GM19240 (cell line): ENCODE data around the gene PKP3.
"Not testable (repeated sequence)": the region's sequence is repeated elsewhere in the genome, so short reads cannot be mapped to it uniquely, and the experiment has no call there.

Source experiments
- DNase-seq: peaks from one replicate; pipeline ENCODE4 v3.0.0; 2011; ENCODE audit warnings: low spot score; ENCODE audit not compliant: insufficient read length

Gene PKP3

GRCh38 chr11:377174-377865 is 16.7 kb upstream of the PKP3 start:
- DNase-seq, result no peak

- no peak for DNase-seq
Measured at GRCh38 chr11:377883-378500, 16.0 kb upstream of the PKP3 start.

- DNase-seq, result no peak
Measured at GRCh38 chr11:379205-380094, 14.6 kb upstream of the PKP3 start.

DNA sequence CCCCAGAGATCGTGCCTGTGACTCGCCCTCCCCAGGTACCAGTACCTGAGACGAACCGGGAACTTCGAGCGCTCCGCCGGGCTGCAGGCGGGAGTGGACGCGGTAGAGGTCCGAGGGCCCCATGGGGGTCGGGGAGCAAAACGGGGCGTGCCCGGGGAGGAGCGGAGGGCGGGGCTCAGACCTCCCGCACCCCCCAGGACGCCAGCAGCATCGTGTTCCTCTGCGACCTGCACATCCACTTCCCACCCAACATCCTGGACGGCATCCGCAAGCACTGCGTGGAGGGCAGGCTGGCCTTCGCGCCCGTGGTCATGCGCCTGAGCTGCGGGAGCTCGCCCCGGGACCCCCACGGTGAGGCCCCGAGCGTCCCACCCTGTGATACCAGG is 13.9 kb upstream of the PKP3 start:
- DNase-seq, result no peak

DNA sequence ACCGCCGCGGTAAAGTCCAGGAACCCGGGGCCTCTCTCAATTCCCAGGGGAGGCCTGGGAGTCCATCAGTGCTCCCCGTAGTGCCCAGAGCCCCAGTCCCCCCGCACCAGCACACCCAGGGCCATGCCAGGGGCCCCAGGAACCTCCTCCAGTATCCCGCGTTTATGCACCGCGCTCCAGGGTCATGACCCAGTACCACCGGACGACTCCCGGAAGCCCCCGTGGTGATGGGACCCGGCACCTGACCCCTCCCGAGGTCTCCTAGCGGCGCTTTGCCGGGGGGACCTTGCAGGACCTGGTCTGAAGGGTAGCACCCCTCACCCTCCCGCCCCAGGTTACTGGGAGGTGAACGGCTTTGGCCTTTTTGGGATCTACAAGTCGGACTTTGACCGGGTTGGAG is 13.5 kb upstream of the PKP3 start:
- DNase-seq, result no peak

DNA sequence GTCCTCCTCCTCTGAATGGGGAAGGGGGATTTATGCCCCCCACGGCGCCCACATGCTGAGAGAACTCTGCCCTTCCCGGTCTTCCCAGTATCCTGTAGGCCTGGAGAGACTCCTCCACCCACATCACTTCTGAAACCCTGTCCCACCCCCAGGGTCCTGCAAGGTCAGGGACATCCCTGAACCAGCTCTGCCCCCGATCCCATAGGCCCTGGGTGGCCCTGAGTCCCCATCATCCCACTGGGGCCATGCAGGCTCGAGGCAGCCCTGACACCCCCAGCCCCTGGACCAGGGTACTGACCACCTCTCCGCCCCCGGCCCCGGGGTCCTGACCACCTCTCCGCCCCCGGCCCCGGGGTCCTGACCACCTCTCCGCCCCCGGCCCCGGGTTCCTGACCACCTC is 13.0 kb upstream of the PKP3 start:
- no peak for DNase-seq

GRCh38 chr11:381501-382072 is 12.4 kb upstream of the PKP3 start:
- DNase-seq, result no peak

- no peak for DNase-seq
Measured at GRCh38 chr11:382081-382629, 11.9 kb upstream of the PKP3 start.

DNA sequence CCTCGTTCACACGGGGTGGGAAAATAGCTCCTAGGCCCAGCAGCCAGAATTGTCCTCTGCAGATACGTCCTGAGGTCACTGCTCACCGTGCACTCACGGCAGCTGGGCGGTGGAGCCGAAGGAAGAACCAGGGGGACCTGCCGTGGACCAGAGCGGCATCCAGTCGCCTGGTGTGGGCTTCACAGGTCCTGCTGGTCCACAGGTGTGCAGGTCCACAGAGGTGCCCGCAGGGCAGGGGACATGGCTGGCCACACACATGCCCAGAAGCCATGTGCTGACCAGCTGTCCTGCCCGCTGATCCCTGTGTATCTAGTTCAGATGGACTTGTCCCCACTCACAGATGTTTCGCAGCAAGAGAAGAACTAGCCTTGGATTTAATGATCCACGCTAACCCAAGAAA is 10.6 kb upstream of the PKP3 start:
- no peak for DNase-seq

GRCh38 chr11:384511-384910 is 9.5 kb upstream of the PKP3 start:
- DNase-seq, result no peak

- DNase-seq, result no peak
Measured at GRCh38 chr11:385594-386351, 8.2 kb upstream of the PKP3 start.

DNA sequence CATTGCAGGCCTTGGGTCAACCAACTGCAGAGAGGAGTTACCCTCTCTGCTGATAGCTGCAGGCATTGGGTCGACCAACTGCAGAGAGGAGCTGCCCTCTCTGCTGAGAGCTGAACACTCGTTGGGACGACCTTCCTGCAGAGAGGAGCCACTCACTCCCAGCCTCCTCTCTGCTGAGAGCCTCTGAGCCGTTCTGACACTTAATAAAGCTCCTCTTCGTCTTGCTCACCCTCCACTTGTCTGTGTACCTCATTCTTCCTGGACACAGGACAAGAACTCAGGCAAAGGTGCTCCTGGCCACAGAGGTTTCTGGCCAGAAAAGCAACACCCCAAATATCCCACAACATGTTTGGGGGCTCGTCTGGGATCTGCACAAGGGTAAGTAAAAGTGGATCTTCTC is 7.5 kb upstream of the PKP3 start:
- no peak for DNase-seq

DNA sequence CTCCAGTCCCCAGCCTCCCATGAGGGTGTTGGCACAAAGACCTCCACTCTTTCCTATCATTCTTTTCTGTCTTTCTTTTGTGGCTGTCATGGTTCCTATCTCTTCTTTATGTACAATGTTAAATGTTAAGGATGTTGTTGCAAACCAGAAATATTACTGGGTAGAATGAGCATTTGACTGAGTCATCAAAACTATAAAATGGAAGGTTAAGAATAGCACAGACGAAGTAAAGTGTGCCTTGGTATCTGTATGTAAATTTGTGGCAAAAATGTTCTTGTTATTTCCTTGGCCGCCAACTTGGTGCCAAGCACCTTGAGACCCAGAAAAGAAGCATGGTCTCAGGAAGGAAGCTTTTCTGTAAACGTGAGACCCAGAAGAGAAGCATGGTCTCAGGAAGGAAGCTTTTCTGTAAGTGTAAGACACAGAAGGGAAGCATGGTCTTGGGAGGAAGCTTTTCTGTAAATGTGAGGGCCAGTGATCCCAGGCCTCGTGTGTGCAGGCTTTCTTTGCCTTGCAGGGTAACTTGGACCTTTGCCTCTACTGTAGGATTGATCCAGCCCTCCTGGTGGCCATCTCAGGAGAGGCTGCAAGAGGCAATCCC is 6.7 kb upstream of the PKP3 start:
- DNase-seq, result no peak

- not testable (repeated sequence) for DNase-seq
Measured at GRCh38 chr11:389369-389768, 4.6 kb upstream of the PKP3 start.

DNA sequence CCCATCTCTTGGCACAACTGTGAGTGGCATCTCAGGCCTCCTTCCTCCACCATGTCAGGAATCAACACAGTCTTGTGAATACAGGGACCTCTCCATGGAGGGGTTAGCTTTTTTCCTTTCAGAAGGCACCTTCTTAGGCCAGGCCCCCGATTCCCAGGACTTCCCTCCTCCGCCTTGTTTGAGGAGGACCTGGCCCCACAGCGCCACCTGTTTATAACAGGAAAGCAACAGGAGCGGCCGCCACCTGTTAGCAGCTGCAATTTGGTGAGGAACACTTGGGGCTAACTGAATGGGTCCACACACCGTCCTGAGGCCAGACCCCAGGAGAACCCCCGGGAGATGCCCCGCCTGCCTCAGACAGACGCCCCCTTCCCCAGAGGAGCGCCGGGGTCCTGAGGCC is 3.8 kb upstream of the PKP3 start:
- DNase-seq, result no peak

DNA sequence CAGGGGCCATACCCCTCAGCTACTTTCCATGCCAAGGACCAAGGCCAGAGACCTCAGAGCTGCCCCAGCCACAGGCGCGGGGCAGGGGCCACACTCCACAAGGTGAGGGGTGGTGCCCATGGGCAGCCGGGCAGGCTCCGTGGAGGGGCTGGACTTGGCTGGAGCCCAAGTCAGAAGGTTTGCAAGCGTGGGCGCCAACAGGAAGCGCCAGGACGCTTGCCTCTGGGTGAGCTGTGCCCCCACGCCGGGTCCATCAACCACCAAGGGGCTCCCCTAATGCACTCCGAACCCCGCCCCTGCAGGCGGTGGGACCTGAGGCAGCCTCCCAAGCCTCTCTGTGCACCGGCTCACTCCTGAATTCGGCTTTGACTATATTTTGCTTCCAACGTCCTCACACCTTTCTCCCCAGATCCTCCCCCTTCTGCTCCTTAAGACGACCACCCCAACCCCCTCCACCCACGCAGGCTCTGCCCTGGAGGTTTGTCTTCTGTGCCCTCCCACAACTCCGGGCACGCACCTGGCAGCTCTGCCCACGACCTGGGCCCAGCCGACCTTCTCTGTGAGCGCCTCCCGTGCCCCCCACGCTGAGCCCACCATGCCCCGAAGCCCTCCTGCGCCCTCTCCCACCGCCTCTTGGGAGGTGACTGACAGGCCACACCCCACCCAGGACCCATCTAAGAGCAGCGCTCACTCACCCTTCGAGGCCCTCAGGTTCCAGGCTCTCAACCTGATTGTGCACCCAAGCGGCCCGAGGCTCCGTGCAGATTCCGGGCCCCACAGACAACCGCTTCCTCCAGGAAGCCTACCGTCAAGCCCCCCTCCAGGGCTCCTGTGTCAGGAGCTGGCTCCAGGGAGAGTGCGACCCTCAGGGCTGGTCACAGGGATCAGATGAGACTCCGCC is 2.6 kb upstream of the PKP3 start:
- DNase-seq, result no peak

DNA sequence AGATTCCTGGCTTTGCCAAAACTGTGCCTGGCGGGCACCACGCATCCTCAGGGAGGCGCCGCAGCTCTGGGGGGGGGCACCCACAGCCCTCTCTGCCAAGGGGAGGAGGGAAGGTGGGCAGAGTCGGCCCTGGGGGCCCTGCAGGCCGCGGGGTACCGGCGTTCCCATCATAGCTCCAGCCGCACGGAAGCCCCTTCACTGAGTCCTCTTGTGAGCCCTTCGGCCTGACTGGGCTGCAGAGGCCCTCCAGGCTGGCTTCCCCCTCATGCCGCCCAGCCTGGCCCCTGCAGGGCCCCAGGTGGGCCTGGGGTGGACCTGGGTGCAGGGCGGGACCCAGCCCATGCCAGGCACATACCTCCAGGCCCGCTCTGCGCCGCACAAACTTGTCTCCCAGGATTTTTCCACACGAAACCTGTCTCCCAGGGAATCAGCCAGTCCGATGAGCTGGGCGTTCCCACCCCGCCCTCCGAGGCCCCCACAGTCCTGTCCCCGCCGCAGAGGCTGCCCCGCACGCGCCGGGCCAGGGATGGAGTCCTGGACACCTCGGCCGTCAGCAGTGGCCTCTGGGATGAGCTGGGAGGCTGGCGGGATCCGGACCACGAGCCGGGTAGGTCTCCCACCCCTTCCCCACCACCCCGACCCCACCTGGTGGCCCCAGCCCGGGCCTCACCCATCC is 1.8 kb upstream of the PKP3 start:
- no peak for DNase-seq

DNA sequence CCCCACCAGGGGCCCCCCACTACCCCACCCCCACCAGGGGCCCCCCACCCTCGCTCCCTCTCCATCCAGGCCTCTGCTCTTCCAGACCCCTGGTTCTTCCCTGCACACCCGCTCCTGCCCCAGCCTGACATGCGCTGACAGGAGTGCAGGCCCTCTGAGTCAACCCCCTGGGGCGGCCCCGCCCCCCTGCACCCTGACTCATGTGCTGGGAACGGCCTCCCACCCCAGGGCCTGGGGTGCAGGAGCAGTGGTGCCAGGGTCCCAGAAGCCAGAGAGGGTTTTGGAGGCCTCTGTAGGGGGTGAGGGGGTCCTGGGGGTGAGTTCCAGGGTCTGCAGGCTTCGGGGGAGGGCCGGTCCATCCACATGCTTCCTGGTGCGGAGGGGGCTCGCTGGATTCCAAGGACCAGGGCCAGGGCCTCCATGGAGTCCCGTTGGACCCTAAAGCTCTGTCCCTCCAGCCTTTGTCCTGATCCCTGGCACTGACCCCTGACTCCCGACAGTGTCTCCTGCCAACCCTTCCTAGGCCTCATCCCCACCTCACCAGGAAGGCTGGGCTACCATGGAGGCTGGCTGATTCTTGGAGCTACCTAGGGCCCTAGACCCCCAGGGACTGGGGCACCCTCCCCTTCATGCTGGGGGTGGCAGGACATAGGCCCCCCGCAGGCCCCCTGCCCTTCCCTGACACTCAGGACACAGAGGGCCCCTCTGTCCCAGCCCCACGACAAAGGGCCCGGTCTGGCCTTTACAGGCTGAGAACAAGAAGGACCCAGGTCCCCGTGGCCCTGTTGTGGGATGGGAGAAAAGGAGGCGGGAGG is 583 bp upstream of the PKP3 start:
- no peak for DNase-seq
